HG02610 (cell line): ENCODE data around the gene KRT20.
"Not testable (repeated sequence)": the region's sequence is repeated elsewhere in the genome, so short reads cannot be mapped to it uniquely, and the experiment has no call there.

ENCODE experiments used
- ATAC-seq: cut with Tn5 transposase; IDR thresholded peaks from one replicate; pipeline ENCODE4 v1.9.1; 2021; ENCODE audit warnings: mild to moderate bottlenecking, moderate library complexity; ENCODE audit not compliant: unreplicated experiment

Gene KRT20

GRCh38 chr17:40884708-40885512 lies at the start of gene KRT20:
Gene KRT20, minus strand, starts transcription at chr17:40885242. Its CDS starts 57 bp downstream, at chr17:40885185.
- no peak for ATAC-seq

GRCh38 chr17:40932608-40933007 lies 47.6 kb upstream of the KRT20 start:
- ATAC-seq = no peak

GRCh38 chr17:40931311-40931710 lies 46.3 kb upstream of the KRT20 start:
- no peak for ATAC-seq

- no peak for ATAC-seq
Measured at GRCh38 chr17:40926341-40926740, 41.3 kb upstream of the KRT20 start.

GRCh38 chr17:40922239-40922638 lies 37.2 kb upstream of the KRT20 start:
- ATAC-seq = no peak

- ATAC-seq = no peak
Measured at GRCh38 chr17:40921026-40921425, 36.0 kb upstream of the KRT20 start.

- not testable (repeated sequence) for ATAC-seq
Measured at GRCh38 chr17:40917116-40917515, 32.1 kb upstream of the KRT20 start.

- ATAC-seq = no peak
Measured at GRCh38 chr17:40916366-40916765, 31.3 kb upstream of the KRT20 start.

GRCh38 chr17:40915721-40916256 lies 30.7 kb upstream of the KRT20 start:
- ATAC-seq = peak; percentile 65

GRCh38 chr17:40915199-40915661 lies 30.2 kb upstream of the KRT20 start:
- peak; percentile 70 for ATAC-seq

- ATAC-seq = no peak
Measured at GRCh38 chr17:40914075-40914855, 29.2 kb upstream of the KRT20 start.

GRCh38 chr17:40912486-40913210 lies 27.6 kb upstream of the KRT20 start:
- no peak for ATAC-seq

GRCh38 chr17:40910441-40910841 lies 25.4 kb upstream of the KRT20 start:
- no peak for ATAC-seq

GRCh38 chr17:40909755-40910154 lies 24.7 kb upstream of the KRT20 start:
- ATAC-seq = no peak

- ATAC-seq = no peak
Measured at GRCh38 chr17:40909351-40909750, 24.3 kb upstream of the KRT20 start.

- ATAC-seq = no peak
Measured at GRCh38 chr17:40906613-40907012, 21.6 kb upstream of the KRT20 start.

- ATAC-seq = no peak
Measured at GRCh38 chr17:40905370-40905769, 20.3 kb upstream of the KRT20 start.

GRCh38 chr17:40903129-40903847 lies 18.2 kb upstream of the KRT20 start:
- no peak for ATAC-seq

GRCh38 chr17:40902498-40902897 lies 17.5 kb upstream of the KRT20 start:
- ATAC-seq = no peak

- ATAC-seq = no peak
Measured at GRCh38 chr17:40901981-40902474, 17.0 kb upstream of the KRT20 start.
